IPS-15b (cell line): Measurements from ENCODE around the gene DEPDC7.
"Not testable (repeated sequence)": the region's sequence is repeated elsewhere in the genome, so short reads cannot be mapped to it uniquely, and the experiment has no call there.

Experiments used
- H3K27me3 ChIP-seq: one replicate; pipeline ENCODE4 v1.6.1; 2013; ENCODE audit warnings: low read length; ENCODE audit not compliant: control insufficient read depth, insufficient read depth
- H3K36me3 ChIP-seq: one replicate; pipeline ENCODE4 v1.6.1; 2013; ENCODE audit warnings: low read length; ENCODE audit not compliant: control insufficient read depth, insufficient read depth
- H3K4me1 ChIP-seq: one replicate; pipeline ENCODE4 v1.6.1; 2013; ENCODE audit warnings: mild to moderate bottlenecking, low read length; ENCODE audit not compliant: control insufficient read depth, insufficient read depth
- H3K4me3 ChIP-seq: one replicate; pipeline ENCODE4 v1.5.1; 2013; ENCODE audit warnings: low read depth, low read length
- H3K9ac ChIP-seq: one replicate; pipeline ENCODE4 v1.6.1; 2013; ENCODE audit warnings: low read depth, mild to moderate bottlenecking, low read length
- H3K9me3 ChIP-seq: one replicate; pipeline ENCODE4 v1.6.1; 2013; ENCODE audit warnings: mild to moderate bottlenecking, low read length; ENCODE audit not compliant: control insufficient read depth, insufficient read depth

The DEPDC7 gene

DNA sequence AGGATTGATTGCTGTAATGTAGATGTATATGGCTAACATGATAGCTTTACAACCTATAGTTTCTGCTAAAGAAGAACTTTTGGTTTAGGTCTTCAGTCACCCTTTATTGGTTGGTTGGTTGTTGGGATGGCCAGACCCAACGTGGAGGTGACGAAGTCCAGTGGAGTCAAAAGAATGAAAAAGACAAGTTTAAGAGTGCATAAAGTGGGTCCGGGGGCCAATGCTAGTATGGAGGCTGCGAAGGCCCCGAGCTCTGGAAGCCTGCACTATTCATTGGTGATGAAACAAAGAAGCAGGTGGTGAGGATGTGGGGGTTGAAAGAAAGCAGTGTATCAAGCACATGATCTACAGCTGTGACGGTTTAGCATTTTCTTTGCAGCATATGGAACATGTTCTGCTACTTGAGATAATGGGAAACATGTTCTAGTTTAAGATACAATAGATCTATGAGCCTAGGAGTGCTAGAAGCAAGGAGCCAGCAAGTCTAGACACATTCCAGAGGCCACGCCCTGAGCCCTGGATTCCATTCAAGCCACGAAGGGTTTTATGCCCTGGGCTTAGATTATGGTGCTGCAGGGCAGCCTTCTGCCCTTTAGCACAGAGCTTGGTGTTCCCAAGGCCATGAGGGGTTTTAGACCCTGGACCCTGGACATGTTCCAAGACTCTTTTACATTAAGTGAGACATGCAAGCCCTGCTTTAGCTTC lies 30.0 kb downstream of the DEPDC7 start:
- Histone ChIP-seq H3K9ac (no peak overlapping the region), H3K4me3 (no peak overlapping the region), H3K36me3 (peaks cover 3% of the 10 kb centered on the region), H3K4me1 (peaks cover 8% of the 10 kb centered on the region), H3K9me3 (no peaks in the 10 kb centered on the region), H3K27me3 (no peaks in the 10 kb centered on the region)

DNA sequence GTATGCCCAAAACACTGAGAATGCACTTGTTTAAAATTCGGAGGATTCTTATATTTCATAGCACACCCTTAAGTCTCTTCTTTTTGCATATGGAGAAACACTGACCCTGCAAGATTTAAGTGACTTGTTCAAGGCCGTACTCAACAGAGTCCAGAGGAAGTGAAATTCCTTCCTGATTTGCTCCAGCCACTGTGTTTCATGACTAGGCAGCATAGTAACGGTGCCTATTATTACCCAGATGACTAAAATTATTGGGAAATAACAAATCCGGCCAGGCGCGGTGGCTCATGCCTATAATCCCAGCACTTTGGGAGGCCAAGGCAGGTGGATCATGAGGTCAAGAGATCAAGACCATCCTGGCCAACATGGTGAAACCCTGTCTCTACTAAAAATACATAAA lies 33.0 kb downstream of the DEPDC7 start:
- H3K4me3 ChIP-seq, H3K9me3 ChIP-seq, H3K4me1 ChIP-seq, H3K36me3 ChIP-seq, H3K27me3 ChIP-seq, H3K9ac ChIP-seq: not testable (repeated sequence)

DNA sequence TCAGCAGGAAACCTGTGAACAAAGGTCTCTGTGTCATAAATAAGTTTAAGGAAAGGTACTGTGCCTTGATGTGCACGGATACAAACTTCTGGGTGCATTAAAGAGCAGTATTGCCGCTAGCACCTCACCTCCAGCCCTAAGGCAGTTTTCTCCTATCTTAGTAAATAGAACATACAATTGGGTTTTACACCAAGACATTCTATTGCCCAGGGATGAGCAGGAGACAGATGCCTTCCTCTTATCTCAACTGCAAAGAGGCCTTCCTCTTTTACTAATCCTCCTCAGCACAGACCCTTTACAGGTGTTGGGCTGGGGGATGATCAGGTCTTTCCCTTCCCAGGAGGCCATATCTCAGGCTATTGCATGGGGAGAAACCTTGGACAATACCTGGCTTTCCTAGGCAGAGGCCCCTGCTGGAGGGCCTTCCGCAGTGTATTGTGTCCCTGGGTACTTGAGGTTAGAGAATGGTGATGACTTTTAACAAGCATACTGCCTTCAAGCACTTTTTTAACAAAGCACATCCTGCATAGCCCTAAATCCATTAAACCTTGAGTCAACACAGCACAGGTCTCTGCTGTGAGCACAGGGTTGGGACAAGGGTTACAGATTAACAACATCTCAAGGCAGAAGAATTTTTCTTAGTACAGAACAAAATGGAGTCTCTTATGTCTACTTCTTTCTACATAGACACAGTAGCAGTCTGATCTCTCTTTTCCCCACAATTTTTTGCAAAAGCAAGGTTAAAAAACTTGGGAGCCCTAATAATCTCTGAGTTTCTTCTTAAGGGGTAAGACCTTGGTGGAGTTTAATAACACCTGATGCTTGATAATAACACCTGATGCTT lies 34.1 kb downstream of the DEPDC7 start:
- H3K9ac ChIP-seq, H3K4me1 ChIP-seq, H3K4me3 ChIP-seq, H3K27me3 ChIP-seq, H3K9me3 ChIP-seq, H3K36me3 ChIP-seq: not testable (repeated sequence)

DNA sequence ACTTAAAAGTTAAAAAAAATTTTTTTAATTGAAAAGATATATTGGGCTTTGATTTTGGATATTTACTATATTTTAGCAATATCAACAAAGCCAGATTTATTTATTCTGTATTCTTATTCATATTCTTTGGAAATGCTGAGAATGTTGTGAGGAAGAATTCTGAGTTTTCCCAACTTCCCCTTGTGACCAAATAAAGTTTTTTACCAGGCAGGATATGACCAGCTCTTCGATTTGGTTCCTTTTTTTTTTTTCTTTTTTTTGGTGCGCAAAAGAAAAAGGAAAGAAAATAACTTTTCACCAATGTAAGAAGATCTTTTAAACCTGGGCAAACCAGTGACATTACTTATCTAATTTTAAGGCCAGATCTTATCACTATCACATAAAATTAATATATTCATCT lies 36.6 kb downstream of the DEPDC7 start:
- no peak overlapping the region for H3K4me3 ChIP-seq
- H3K9ac ChIP-seq = no peak overlapping the region
- no peaks in the 10 kb centered on the region for H3K9me3 ChIP-seq
- H3K36me3 ChIP-seq = no peaks in the 10 kb centered on the region
- H3K27me3 ChIP-seq = no peaks in the 10 kb centered on the region
- H3K4me1 ChIP-seq = peaks cover 4% of the 10 kb centered on the region

DNA sequence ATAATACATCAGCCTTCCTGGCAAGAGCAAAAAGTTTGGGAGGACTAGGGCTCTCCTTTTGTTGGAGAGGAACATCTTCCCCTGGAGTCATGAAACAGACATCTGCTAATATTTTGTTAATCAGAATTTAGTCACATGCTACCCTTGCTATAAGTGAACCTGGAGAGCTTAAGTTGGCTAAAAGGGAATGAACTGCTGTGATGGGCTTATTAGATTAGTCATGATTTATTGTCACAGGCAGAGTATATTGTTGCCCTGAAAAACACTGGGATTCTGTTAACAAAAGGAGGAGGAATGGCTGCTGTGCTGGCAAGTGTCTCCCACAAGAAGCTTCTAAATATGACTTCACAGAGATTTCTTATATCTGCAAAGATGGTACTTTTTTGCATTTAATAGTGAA lies 39.7 kb downstream of the DEPDC7 start:
- Histone ChIP-seq H3K9ac (no peak overlapping the region), H3K27me3 (no peaks in the 10 kb centered on the region), H3K4me3 (no peak overlapping the region), H3K9me3 (no peaks in the 10 kb centered on the region), H3K4me1 (no peaks in the 10 kb centered on the region), H3K36me3 (no peaks in the 10 kb centered on the region)

DNA sequence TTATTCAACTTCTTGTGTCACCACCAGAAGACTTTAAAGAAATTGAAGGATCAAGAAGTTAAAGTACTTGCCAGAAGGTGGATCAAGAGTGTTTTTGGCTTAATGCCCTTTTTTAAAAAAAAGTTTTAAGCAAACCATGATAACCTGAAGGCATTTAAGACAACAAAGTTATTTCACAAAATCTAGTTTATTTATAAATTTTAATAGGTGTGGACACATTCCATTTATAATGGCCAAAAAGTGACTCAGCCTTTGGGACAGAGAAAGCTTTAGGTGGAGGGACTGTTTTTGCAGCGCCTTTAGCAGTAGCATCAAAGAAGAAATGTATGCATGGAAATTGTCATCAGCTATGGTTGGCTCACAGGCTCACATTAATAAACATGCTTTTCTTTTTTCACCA lies 41.6 kb downstream of the DEPDC7 start:
- Histone ChIP-seq H3K4me1 (no peaks in the 10 kb centered on the region), H3K4me3 (no peak overlapping the region), H3K36me3 (no peaks in the 10 kb centered on the region), H3K9me3 (no peaks in the 10 kb centered on the region), H3K9ac (no peak overlapping the region), H3K27me3 (no peaks in the 10 kb centered on the region)

DNA sequence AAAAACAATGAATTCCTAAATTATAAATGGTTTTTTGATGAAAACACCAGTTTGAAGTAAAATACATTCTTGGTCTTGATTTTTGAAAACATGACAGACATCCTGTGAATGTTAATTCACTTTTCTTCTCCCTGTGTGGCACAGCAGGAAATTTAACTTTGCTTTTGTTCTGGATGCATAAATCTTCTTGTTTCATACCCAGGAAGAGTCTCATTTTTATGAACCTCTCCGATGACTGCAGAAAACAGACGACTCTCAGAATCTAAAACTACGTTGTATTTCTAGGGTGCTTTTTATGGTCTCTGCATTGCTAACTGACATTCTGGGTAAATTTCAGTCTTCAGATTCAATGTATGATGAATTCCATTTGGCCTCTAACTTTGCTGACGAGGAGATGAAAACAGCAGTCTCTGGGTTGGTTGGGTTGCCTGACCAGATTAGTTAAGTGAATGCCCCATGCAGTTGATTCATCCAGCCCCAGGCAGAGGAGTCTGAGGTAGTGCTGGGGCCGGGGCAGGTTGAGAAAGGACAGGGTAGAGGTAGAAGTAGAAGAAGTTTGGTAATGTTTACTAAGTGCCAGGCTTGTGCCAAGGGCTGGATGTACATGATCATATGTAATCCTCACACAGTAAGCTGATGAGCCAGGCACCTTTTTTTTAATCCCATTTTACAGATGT lies 43.8 kb downstream of the DEPDC7 start:
- Histone ChIP-seq H3K27me3 (no peaks in the 10 kb centered on the region), H3K9me3 (no peaks in the 10 kb centered on the region), H3K9ac (no peak overlapping the region), H3K4me3 (no peak overlapping the region), H3K36me3 (no peaks in the 10 kb centered on the region), H3K4me1 (no peaks in the 10 kb centered on the region)

DNA sequence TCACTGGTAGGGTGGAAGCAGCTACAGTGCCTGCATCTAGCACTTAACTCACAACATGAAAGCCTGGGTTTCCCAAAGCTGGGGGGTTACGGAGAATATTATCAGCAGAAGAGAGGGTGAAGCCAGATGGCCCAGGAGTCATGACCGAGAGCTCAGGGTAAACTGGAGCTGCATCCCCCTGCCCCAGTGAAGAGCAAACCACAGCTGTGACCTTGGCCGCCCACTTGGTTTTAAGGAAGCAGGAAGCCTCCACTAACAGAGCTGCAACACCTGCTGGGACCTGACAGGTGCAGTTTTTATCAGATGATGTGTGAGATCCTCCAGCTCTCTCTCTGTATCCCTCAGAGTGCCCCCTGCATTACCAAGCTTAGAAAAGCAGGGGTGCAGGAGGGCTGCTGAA lies 44.6 kb downstream of the DEPDC7 start:
- Histone ChIP-seq H3K4me3 (no peak overlapping the region), H3K9ac (no peak overlapping the region), H3K36me3 (no peaks in the 10 kb centered on the region), H3K4me1 (no peaks in the 10 kb centered on the region), H3K27me3 (no peaks in the 10 kb centered on the region), H3K9me3 (no peaks in the 10 kb centered on the region)

DNA sequence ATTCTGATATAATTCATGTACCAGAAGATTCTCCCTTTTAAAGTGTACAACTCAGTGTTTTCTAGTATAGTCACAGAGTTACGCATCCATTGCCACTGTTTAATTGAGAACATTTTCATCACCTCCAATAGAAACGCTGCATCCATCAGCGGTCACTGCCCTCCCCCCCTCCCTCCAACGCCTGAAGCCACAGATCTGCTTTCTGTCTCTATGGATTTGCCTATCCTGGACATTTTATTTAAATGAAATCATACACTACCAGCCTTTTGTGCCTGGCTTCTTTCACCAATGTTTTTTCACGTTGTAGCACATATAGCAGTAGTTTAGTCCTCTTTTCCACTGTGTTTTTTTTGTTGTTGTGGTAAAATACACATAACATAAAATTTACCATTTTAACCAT lies 46.5 kb downstream of the DEPDC7 start:
- H3K4me1 ChIP-seq = no peaks in the 10 kb centered on the region
- no peak overlapping the region for H3K9ac ChIP-seq
- no peaks in the 10 kb centered on the region for H3K27me3 ChIP-seq
- H3K9me3 ChIP-seq = no peaks in the 10 kb centered on the region
- H3K36me3 ChIP-seq = no peaks in the 10 kb centered on the region
- no peak overlapping the region for H3K4me3 ChIP-seq

DNA sequence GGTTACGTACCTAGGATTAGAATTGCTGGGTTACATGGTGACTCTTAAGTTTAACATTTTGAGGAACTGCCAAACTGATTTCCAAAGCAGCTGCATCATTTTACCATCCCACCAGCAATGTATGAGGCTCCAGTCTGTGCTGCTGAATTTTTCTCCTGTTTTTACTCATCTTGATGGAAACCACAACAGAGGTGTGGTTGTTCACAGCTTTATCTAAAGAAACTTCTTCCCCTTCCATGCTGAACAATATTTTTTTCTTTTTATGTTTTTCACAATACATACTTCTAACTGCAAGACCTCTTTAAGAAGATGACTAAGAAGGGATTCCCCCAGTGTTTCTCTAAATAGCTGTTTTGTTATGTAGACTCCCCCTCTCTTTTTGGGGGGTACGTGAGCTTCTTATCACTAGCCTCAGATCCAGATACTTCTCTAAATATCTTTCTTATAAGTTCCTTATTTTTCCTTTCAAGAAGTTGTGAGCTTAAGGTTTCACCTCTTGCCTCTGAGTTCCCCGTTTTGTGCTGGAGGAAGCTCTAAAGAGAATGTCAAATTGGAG lies 47.7 kb downstream of the DEPDC7 start:
- peaks cover 2% of the 10 kb centered on the region for H3K36me3 ChIP-seq
- no peak overlapping the region for H3K4me3 ChIP-seq
- H3K9ac ChIP-seq = no peak overlapping the region
- H3K27me3 ChIP-seq = no peaks in the 10 kb centered on the region
- H3K9me3 ChIP-seq = no peaks in the 10 kb centered on the region
- no peaks in the 10 kb centered on the region for H3K4me1 ChIP-seq

DNA sequence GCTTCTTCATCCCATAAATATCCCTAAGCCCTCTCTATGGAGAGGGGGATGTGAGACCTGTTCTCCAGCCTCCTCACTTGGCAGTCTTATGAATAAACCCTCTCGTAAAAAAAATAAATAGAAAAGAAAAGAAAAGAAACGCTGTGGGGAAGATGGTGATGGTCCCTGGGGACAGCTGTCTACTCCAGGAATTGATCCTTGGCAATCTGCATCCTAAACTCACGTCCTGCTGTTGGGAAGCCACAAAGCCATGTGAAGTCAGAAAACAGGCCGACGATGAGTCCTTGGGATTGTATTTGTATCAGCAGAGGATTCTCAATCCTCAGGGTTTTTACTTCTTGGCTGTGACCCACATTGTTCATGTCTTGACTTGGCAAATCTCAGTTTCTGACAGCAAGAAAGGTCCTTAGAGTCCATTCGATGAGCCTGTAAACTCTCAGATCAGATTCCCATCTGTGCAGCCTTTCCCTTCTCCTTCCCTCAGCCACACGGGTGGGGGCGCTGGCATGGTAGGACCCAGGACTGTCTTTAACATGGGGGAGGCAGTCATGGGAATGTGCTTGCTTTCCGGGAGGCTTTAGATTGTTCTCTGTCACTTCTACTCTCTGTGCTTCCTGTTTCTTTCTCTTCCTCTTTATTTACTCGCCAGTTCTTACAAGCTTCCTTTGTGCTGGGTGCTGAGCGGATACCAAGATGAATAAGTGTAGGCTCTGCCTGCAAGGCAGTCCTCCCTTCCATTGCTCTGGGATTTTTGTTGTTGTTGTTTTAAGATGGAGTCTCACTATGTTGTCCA lies 48.6 kb downstream of the DEPDC7 start:
- H3K4me1 ChIP-seq = no peaks in the 10 kb centered on the region

More for the DNA sequence above, 48.6 kb downstream of the DEPDC7 start:
- Histone ChIP-seq H3K4me3 (no peak overlapping the region), H3K36me3 (peaks cover 8% of the 10 kb centered on the region), H3K27me3 (no peaks in the 10 kb centered on the region), H3K9ac (no peak overlapping the region), H3K9me3 (no peaks in the 10 kb centered on the region)
